AG20443 (cell line): ENCODE data around the gene PAGE2.
"Not testable (repeated sequence)": the region's sequence is repeated elsewhere in the genome, so short reads cannot be mapped to it uniquely, and the experiment has no call there.

ENCODE experiments used
- DNase-seq: peaks from one replicate; pipeline ENCODE4 v3.0.0; 2012; ENCODE audit warnings: low spot score, mixed read lengths

The PAGE2 gene

DNA sequence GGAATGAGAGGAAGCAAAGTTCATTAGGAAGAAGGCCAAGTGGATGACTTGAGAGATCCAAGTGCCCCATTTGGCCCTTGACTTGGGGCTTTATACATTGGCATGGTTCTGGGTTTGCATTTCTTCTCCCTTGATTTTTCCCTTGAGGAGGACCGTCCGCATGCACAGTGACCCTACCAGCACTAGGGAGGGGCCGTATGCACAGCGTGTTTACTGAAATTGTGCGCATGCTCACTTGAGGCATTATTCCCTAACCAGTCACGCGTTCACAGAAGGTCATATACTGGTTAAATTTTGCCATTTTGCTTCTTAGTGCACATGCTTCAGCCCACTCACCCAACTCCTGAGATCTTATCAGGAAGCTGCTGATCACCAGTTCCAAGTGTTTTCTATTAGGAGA lies 35.1 kb downstream of the PAGE2 start:
- no peak for DNase-seq

DNA sequence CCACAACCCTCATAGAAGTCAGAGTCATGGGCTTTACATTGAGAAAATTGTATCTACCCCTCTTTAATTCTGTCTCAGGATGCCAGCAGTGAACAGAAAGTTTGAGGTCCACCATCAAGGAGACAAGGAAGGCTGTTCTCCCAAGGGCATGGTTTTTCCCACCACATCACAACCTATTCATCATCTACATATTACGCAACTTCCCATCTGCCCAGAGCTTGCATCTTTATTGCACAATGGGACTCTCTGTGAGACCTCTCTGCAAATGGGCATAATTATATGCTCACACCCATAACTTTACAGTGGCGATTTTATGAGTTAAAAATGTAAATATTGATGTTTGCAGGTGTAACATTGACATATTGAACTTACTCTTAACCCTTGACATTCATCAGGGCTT lies 38.9 kb downstream of the PAGE2 start:
- no peak for DNase-seq

DNA sequence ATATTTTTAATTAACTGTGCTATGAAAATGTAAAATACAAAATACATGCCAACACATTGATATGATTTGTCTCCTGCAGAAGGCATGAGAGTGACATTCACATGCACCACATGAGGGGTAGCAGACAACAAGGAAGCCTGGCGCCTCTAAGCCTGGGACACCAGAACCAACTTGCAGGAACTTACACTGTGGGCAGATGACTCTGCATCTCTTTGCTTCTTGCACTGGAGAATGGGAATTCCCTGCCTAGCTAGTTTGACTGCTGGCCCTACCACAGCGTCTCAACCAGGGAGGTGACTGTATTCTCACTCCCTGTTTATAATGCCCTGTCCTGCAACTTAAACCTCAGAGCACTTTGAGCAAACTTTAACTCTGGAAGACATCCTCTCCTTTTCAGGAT lies 40.5 kb downstream of the PAGE2 start:
- no peak for DNase-seq

DNA sequence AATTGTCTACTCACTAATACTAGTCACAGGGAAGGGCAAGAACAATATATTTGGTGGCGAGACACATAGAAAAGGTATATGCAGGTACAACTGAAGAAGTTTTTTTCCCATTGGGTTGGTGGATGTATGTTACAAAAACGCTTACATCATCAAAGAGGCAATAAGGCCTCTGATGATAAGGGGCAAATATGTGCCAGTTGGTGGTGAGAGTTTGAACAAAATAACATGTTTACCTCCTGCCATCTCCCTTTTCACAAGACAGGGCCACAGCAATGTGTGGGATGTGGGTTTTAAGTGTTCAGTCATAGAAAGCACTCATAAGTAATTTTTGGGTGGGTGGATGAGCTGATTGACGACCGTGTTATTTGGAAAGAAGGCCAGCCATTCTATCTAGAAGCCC lies 41.7 kb downstream of the PAGE2 start:
- no peak for DNase-seq

DNA sequence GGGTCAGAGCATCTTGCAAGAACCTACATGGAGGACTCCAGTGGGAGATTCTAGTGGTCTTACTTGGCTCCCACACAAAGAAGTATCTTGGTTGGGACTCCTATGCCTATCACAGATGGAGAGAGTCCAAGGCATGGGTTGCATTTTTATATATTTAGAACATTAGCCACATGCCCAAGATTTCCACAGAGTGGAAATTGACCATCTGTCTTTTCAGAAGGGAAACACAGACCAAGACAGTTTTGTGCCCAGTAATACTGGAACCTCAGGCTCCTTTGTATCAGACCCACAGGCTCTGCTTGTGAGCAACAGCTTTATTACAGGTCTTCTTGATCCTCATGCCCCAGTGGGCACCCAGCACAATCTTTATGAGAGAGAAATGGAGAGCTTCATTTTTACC lies 43.6 kb downstream of the PAGE2 start:
- no peak for DNase-seq

DNA sequence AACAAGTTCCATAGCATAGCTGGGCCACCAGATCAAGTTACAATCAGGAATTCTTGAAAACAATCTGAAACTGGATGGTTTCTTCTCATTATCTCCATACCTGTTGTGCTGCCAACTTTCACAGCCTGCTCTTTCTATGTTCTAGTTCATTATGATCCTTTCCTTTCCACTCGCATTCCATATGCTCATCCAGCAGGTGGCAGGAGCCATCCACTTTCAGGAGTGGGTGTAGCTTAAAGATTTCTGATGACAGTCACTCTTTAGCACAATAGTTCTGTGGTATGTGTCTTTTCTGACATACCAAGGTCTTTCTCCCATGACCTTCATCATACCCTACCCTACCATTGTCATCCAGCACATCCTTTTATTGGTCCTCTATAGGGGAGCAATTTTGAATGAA lies 46.4 kb downstream of the PAGE2 start:
- DNase-seq = peak; percentile 19

DNA sequence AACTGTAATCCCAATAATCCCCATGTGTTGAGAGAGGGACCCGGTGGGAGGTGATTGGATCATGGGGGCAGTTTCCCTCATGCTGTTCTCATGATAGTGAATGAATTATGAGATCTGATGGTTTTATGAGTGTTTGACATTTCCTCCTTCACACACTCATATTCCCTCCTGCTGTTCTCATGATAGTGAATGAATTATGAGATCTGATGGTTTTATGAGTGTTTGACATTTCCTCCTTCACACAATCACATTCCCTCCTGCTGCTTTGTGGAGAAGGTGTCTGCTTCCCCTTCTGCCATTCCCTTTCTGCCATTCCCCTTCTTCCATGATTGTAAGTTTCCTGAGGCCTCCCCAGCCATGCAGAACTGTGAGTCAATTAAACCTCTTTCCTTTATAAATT lies 52.0 kb downstream of the PAGE2 start:
- DNase-seq = not testable (repeated sequence)
